OCI-M2 (cell line): Measurements from ENCODE around the gene CDC14B.
"Not testable (repeated sequence)": the region's sequence is repeated elsewhere in the genome, so short reads cannot be mapped to it uniquely, and the experiment has no call there.

ENCODE experiments used
- DNase-seq: peaks from one replicate; lab custom pipeline; 2025; ENCODE audit not compliant: unreplicated experiment; lab: John Stamatoyannopoulos, UW

The CDC14B gene

DNA sequence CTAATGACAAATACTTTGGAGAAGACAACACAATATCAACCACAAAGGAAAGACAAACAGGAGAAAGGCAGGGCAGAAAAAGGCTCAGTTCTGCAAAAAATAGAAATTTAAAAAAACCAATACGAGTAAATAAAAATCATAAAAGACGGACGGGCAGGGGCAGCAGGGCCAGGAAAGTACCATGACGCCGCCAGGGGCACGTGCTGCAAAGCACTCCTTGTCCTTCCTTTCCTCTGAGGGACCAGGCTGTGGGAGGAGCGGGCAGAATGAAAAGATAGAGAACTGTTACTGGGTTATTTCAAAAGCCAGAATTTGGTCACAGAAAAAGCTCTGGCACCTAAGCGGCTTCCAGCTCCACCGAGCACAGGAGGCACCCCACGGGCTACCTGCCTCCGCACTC is 115.7 kb downstream of the CDC14B start:
- no peak for DNase-seq

DNA sequence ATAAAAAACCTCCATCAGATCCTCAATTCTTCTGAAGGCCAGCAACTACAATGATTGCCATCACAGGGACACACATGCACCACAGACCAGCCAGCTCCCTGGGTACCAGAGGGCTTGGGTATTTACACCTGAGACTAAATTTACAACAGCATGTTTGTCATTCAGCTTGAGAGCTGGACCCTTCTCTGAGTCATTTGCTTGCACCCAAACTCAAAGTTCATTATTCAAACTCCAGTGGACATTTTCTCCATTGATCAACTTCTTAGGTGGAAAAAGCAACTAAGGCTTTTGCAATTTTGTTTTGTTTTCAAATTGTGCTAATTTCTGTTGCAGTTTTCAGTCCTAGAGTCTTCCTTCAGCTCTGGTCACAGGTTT is 116.3 kb downstream of the CDC14B start:
- not testable (repeated sequence) for DNase-seq

DNA sequence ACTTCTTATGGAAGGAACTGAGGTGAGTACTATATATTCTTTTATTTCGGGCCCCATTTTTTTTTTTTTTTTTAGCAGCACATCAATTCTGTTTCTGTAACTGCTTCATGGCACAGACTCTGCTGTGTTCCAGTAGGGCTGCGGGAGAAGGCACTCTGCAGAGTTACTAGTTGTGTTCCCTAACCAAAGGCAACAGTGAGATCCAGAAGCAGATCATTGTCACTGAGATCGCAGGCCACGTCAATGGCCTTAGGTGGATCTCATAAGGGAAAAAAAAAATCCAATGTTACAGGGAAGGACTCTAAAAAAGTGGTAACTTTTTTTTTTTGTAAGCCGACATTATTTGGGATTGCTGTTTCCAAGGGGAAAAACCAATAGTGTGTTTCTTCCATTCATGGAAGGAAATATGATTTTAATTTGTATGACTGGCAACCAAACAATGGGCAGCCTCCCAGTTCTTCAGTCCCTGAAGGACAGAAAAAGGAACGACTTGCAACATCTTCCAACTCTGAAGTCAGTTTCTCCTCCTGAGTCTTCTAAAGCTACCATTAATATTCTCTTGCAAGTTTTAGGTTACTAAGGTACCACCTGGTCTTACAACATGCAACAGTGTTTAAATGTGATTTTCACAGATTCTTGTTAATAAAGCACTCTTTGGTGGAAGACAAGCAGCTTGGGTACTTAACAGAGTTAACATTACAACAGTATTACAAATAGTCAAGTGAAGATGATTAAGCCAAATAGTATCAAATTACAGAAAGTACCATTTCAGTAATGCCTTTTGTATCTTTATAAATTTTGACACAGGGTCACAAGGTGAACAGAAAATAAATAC is 116.9 kb downstream of the CDC14B start:
- DNase-seq = no peak

- DNase-seq = no peak
Observed at GRCh38 chr9:96501633-96502538, 117.8 kb downstream of the CDC14B start.

DNA sequence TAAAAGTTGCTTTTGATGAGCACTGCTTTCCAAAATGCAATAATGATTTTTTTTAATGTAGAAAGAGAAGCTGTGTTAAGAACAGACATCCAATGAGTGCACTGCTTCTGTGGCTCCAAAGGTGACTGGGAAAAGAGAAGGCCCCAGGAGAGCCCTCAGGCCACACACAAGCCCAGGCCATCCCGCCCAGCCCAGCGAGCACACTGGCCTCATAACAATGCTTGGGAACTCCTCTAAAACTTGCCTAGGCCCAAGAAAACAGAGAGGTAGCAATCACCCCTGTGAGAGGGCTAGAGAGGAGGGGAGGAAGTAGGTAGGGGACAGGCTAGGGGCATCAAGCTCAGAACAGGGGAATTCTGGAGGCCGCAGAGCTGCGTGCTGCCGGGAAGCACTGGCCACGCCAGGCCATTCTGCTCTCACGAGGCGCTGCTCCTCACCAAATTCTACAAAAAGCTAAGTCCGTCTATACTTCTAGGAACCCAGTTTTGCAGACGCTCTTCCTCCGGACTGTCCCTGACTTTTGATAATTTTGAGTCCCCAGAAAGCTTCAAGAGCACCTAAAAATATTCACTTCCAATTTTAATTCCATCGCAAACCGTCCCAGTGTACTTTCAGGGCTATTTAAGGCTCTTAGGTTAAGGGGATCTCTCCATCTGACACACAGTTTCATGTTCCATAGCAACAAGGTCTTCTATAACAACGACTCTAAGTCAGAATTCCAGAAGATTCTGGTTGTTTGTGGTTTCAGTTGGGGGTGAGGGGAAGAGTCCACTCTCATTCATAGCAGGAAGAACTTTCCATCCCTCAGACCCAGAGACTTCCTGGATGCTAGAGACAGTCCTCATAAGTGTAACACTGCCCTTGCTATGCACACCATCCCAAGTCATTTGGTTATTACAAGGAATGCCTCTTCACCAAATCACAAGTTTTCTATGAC is 118.7 kb downstream of the CDC14B start:
- DNase-seq = no peak

DNA sequence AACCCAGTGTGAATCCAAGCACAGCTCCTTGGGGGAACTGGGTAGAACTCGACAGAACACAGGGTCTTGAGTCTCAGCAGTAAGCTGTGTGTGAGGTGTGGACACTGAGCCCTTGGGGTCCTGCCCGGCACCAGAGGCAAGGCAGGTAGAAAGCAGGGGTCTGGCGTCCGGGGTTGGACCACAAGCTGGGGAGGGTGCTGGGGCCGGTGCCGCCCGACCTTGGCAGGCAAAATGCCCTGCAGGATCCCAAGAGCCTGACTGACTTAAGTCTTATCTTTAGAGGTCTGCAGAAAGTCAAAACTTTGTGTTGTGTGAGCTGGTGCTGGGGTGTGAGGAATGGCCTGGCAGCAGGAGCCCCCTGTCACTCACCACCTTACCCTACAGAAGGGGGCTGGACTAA is 120.4 kb downstream of the CDC14B start:
- no peak for DNase-seq

DNA sequence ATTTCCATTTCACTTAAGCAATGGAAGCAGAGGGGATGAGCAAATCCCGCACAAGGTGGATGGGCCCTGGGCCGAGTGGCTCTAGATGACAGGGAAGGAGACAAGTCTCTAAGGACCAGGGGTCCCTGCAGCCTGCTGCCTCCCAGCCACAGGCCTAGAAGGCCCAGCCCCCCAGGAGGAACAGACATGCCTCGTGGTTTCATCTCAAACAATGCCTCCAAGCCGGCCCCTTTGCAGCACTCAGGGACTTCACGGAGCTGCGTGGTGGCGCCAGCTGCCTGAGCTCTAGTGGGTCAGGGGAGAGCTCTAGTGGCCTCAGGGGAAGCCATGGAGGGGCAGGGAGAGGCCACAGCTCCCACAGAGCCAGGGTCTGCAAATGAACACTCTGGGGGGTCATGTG is 120.8 kb downstream of the CDC14B start:
- no peak for DNase-seq

DNA sequence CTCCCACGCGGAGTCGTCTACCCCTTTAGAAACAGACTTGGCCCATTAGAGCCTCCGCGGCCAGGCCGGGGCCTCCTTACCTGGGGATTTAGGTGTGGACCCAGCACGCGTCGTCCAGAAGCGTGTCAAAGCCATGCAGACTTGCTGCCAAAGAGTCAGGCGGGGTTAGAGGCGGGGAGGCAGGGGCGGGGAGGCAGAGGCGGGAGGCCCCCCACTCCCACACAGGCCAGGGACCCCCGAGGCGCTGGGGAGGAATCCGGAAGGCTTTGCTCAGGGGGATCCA is 122.6 kb downstream of the CDC14B start:
- DNase-seq = no peak

DNA sequence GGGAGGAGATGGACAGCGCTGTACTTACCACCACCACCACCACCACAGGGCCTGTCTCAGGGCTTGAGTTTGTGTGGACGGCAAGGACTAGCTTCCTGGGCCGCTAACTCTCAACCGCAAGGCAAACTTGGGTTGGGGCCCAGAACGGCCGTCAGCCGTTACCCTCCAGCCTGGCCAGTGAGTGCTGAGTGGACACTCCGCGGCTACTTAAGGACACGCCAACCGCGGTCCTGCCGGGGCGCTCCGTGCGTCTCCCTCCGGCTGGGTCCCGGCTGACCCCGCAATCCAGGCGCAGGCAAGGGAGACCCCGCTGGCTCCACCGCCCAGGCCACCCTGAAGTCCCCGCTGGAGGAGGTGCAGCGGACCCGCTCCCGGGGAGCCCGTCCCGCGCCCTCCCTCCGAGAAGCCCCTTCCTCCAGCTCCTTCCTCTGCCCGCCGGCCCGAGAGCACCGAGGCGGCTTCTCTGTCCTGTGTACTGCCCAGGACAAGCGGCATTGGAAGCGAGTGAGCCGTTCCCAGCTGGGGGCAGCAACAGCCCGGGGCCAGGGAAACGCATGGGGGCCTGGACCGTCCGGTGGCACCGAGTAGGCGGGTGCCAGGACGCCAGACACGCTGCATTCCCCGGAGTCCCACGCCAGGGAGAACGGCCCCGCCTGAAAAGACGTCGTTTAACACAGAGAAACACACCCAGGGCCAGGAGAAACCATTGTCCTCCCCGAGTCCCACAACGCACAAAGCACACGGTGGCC is 123.1 kb downstream of the CDC14B start:
- no peak for DNase-seq

GRCh38 chr9:96495341-96495740 is 124.3 kb downstream of the CDC14B start:
- no peak for DNase-seq

- DNase-seq = no peak
Observed at GRCh38 chr9:96494215-96494800, 125.3 kb downstream of the CDC14B start.

DNA sequence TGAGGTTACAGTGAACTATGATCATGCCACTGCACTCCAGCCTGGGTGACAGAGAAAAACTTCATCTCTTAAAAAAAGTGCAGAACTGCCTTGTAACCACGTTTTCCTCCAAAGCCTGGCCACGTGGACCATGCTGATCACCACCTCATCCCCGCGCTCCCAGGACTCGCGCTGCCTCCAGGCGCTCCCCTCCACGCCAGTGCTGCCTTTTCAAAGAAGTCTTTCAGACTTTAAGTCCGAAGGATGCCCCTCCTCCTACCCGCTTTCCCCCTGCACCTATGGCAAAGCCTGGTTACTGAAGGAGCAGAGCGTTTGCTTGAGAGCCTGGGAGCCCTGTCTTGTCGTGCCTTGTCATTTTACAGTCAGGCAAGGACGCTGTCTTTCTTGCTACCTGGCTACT is 125.9 kb downstream of the CDC14B start:
- no peak for DNase-seq

GRCh38 chr9:96492993-96493531 is 126.6 kb downstream of the CDC14B start:
- DNase-seq = no peak

- DNase-seq = no peak
Observed at GRCh38 chr9:96491880-96492525, 127.6 kb downstream of the CDC14B start.

DNA sequence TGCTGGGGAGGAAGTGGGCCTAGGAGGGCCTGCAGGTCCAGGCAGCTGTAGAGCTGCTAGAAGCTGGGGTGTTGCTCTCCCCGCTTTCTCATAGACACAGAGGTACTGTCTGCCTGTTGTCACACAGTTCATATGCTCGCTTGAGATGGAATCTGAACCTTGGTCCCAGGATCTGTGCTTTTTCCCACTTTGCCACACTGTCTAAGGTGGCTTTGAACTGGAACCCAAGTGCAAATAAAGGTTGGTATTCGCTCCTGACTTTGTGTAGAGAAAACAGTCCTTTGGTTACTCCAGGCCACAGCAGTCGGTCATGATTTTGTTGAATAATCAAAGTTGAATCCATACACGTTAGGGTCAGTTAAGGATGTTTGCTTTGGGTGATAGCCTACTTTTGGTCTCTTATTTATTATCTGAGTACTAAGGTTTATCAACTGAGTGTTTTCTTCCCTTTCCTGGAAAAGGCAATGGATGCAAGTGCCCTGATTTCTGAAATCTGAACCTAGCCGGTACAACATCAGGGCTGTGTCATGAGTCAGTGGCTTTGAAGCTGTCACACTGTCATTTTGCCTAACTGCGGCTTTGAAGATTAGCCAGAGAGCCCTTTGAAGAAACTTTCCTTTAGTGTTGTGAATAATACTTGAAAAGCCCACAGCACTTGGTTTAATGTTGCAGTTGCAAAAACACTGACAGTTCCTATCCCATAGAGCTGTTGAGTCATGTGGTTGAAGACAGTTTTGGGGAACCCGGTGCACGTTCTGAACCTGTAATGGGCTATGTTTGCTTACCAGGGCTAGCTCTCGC is 128.4 kb downstream of the CDC14B start:
- DNase-seq = no peak

- no peak for DNase-seq
Observed at GRCh38 chr9:96490534-96491078, 129.0 kb downstream of the CDC14B start.

GRCh38 chr9:96489482-96489979 is 130.1 kb downstream of the CDC14B start:
- DNase-seq = no peak

GRCh38 chr9:96487949-96488348 is 131.7 kb downstream of the CDC14B start:
- no peak for DNase-seq
